IPS-11a (cell line): Measurements from ENCODE around the gene FIZ1.

ENCODE experiments used
- H3K4me3 ChIP-seq: one replicate; pipeline ENCODE4 v1.5.1; 2013; ENCODE audit warnings: low read depth, low read length, control low read depth

The FIZ1 gene, protein sequence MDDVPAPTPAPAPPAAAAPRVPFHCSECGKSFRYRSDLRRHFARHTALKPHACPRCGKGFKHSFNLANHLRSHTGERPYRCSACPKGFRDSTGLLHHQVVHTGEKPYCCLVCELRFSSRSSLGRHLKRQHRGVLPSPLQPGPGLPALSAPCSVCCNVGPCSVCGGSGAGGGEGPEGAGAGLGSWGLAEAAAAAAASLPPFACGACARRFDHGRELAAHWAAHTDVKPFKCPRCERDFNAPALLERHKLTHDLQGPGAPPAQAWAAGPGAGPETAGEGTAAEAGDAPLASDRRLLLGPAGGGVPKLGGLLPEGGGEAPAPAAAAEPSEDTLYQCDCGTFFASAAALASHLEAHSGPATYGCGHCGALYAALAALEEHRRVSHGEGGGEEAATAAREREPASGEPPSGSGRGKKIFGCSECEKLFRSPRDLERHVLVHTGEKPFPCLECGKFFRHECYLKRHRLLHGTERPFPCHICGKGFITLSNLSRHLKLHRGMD

DNA sequence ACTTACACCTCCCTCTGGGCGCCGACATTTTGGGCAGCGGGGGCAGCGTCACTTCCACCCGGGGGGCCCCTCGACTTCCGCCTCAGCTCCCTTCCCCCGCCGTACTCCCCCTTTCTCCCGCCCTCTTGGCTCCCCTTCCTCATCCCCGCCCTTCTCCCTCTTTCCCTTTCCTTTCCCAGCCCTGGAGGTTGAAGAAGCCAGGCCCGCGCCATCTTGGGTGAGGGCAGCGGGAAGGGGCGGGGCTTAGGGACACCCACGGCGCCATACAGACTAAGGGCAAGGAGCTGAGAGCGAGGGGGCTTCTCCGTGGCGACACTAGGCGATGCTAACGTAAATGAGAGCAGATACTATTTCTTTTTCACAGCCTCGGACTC, at the start of gene FIZ1:
FIZ1 (minus strand) TSS at position 50 of the 374 bp plus-strand sequence. CDS start 1,652 bp downstream, outside the sequence.
- peak within 1 kb of the TSS; percentile 94 for H3K4me3 ChIP-seq

DNA sequence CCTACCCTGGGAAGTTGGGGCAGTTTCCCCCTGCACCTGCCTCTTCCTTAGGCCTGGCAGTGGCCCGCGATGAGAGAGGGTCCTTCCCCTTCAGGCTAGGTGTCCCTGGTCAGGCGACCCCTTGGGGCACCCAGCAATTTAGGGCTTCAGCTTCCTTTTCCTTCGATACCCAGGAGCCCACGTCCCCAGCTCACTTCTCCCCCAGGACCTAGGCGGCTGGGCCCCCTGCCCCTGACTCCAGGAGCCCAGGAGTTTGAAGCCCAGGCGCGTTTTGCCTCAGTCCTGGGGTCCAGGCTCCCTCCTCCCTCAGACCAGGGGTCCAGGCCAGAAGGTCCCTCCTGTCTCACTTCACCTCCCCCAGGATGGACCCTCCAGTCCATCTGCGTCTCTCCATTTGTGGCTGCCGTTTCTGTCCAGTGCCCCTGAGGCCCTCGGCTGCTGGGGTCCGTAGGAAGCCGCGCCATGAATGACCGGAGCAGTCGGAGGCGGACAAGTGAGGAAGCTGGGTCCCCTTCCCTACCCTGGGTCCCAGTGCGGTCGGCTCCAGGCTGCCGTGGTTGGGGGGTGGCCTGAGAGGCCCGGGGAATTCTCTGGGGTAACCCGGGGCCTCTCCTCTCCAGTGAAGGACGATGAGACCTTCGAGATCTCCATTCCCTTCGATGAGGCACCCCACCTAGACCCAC, 49.4 kb upstream of the FIZ1 start:
- peak overlapping the region; percentile 83 for H3K4me3 ChIP-seq

DNA sequence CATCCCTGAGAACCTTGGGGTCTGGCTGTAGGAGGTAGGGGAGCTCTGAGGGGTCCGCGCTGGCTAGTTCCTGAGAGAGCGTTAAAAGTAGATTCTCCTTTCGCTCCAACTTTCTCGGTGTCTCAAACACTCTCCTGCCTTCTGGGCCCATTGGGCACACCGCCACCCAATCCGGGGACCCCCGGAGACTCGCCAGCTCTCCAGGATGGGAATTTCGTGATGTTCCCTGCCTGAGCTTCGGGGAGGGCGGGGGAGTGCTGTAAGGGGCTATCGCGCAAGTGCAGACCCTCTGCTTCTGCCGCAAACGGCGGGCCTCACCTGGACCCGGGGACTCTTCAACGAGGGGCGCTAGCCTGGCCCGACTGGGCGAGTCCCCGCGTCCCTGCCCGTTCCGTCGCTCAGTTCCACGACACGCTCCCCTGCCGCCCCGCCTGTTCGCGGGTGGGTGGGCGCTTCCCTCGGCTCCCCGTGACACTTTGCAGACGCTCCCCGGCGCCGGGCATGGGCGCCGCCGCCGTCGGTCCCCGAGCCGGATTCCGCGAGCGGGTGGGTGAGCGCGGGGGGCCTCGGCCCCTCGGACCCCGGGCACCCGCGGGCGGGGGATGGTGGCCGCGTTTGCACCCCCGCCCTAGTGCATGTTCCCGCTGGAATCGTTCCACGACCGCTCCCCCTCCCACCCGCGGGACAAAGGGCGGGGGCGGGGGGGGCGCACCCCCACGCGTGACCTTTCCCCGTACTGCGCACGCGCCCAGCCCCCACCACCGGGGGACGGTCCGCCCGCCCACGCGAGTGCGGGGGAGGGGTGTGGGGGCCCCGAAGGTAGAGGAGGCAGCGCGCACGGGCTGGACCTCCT, 48.6 kb upstream of the FIZ1 start, which contains the start of gene CCDC106:
CCDC106 (plus strand) TSS at position 481 of the 853 bp plus-strand sequence. CDS start 835 bp downstream, outside the sequence.
- H3K4me3 ChIP-seq = peak within 1 kb of the TSS; percentile 83

DNA sequence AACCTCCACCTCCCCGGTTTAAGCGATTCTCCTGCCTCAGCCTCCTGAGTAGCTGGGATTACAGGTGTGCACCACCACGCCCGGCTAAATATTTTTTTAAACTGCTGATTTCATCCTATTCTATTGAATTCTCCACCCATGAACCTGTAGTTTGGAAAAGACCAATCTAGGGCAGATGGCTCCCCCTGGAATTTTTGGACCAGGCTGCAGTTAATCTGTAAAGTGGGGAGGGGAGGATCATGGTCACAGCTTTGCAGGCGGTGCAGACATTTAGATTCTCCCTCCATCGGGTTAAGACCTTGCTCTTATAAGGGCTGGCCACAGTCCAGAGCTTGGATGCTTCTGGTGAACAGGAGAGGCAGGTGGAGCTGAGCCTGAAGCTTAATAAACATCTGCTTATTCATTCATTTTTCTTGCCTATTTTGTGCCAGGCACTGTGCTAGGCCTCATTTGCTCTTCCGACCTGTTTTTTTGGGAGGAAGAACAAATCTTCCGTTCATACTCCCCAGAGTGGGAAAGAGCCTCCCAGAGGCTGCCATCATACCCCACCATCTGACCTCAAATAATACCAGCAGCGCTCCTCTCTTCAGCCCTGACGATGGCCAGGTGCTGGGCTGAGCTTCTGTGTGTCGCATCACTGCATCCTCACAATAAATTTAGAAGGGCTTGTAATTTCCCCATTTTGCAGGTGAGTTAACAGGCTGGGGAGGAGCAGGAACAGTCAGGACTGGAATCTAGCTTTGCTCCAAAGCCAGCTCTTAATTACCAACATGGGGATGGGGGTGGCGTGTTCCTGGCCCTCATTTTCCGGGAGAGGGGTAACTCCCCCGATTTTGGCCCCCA, 47.8 kb upstream of the FIZ1 start:
- peak overlapping the region; percentile 83 for H3K4me3 ChIP-seq

DNA sequence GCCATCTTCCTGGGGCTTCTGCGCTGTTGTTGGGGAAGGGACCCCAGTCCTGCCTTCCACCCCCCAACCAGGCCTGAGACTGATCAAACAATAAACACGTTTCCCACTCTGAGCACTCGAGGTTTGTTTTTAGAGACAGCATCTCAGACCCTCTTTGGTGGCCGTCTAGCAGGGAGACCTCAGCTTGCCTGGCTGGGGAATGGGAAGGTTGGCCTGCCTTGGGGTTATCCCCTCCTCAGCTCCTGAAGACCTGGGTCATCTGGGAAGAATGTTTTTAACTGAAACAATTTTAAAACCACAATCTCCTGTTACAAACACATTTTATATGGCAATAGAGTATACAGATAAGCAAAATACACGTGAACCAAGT, 46.2 kb upstream of the FIZ1 start:
- no peak overlapping the region for H3K4me3 ChIP-seq

DNA sequence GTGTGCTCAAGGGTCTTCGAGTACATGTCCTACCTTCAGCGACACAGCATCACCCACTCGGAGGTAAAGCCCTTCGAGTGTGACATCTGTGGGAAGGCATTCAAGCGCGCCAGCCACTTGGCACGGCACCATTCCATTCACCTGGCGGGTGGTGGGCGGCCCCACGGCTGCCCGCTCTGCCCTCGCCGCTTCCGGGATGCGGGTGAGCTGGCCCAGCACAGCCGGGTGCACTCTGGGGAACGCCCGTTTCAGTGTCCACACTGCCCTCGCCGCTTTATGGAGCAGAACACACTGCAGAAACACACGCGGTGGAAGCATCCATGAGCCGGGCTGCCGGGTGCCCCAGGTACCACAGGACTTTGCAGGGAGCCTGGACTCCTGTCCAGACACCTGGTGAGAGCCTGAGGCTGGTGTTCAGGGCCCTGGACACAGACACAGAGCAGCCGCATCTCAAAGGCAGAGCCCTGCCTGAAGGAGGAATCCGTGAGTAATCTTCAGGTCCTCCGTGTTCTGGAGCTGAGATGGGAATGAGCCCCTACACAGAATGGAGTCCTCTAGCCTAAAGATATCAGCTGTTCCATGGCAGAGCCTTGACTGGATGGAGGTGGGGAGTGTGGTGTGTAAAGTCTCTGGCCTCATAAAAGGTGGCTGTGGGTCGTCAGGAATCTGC, 45.7 kb upstream of the FIZ1 start:
- no peak overlapping the region for H3K4me3 ChIP-seq

DNA sequence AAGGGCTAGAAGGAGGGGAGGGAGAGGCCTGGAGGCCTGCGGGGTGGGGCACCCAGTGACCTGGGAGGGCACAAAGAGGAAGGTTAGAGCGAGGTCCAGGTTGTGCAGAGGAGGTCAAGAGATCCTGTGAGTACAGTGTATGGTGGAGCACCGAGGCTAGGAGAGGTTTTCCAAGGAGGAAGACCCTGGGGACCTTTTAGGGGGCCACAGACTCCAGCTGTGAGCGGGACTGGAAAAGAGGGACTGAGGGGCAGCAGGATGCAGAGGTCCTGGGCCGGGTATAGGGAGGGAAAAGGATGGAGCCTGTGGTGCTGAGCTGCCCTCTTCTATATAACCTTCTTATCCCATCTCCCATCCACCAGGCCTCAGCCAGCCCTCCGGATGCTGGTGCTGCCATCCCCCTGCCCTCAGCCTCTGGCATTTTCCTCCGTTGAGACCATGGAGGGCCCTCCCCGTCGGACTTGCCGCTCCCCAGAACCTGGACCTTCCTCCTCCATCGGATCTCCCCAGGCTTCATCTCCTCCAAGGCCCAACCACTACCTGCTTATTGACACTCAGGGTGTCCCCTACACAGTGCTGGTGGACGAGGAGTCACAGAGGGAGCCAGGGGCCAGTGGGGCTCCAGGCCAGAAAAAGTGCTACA, 45.0 kb upstream of the FIZ1 start:
- H3K4me3 ChIP-seq = peak overlapping the region; percentile 87

DNA sequence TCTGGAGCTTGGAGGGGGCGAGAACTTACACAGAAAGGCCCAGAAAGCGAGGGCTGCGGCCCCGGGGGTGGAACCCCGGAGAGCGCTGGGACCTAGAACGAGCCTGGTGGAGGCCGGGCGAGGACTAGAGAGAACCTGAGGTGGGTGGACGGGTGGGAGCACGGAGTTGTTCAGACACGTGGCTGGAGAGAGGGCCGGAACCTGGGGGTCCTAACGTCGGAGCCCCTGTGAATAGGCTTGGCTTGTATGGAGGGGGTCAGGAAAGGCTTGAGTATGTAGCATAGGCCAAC, 44.5 kb upstream of the FIZ1 start:
- H3K4me3 ChIP-seq = peak overlapping the region; percentile 87

DNA sequence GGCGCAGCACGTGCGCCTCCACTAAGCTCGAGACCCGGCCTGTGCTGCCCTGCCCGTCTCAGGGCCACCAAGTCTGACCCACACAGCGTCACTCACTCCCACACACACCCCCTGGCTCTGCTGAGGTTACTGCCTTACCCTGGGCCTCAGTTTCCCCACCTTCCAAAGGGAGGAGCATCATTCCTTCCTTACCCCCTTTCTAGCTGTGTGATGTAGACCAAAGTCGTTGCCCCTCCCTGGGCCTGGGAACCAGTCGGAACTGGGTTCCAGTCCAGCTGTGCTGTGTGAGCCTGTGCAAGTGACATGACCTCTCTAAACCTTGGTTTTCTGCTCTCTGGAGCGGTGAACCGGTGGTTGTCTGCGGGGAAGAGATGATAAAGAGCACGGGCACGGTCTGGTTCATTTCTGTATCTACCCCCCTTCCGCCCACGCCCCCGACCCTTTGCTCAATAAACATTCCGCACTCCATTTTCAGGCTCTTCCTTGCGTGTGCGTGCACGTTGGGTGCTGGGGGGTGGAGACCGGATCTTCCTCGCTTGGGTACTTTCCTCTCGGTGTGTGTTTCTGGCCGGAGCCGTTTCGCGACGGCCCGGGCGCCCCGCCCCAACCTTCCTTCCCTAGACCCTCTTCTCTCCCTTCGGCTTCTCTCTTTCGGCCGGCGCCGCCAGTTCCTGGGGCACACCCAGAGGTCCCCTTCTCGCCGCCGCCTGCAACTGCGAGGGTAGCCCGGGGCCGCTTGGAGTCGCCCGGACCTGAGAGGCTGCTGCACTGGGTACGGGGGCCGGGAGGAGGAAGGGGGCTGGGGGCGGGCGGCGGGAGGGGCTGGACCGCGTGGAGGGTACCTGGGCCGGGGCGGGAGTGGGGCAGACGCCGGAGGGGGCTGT, 43.9 kb upstream of the FIZ1 start, which contains the start of gene ZNF581:
ZNF581 (plus strand) TSS at position 647 of the 884 bp plus-strand sequence. CDS start 923 bp downstream, outside the sequence.
- peak within 1 kb of the TSS; percentile 87 for H3K4me3 ChIP-seq

DNA sequence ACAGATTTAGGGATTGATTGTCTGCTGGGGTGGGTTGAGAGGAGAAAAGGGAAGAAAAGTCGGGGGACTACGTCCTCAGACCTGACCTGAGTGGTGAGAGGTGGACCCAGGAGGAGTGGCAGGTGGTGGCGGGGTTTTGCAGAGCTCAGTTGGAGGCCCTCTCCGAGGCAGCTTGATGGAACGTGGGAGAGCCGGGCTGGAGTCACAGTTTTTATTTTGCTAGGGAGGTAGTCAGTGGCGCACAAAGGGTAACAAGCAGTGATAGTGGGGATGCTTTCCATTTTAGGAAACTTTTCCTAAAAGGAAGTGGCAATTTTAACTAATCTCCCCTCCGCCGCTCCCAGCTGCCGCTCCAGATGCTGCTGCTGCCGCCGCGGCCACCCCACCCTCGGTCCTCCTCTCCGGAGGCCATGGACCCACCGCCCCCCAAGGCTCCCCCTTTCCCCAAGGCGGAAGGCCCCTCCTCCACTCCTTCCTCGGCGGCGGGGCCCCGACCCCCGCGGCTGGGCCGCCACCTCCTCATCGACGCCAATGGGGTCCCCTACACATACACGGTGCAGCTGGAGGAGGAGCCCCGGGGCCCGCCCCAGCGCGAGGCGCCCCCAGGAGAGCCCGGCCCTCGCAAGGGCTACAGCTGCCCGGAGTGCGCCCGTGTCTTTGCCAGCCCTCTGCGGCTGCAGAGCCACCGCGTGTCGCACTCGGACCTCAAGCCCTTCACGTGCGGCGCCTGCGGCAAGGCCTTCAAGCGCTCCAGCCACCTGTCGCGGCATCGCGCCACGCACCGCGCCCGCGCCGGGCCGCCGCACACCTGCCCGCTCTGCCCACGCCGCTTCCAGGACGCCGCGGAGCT, 43.1 kb upstream of the FIZ1 start:
- H3K4me3 ChIP-seq = peak overlapping the region; percentile 87

DNA sequence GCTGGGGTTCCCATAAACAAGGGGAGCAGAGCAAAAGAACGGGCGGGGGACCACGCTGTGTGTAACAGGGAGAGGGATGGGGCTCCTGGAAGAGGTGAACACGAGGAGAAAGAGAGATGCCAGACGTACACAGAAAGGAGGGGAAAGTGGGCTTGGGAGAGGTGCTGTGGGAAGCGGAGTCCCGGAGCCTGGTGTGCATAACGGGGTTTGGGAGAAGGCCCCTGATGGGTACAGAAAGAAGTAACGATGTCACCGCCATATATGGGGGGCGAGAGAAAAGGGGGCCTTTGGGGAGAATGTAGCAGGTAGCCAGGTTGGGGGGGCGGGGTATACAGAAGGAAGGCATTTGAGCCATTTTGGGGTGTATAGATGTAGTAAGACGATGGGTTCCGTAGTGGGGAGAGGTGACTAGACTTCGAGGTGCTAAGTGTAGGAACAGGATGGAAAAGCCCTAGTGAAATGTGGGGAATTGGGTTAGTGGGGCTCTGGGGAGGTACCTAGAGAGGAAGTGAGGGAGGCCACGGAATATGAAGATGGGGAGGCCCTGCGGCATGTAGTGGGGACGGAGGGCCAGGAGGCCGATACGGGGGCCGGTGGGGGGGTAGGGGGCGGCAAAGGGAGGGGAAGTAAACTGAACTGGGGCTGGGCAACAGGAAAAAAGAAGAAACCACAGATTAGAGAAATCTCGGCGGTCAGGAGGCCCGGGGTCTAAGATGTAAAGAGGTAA, 42.3 kb upstream of the FIZ1 start:
- H3K4me3 ChIP-seq = peak overlapping the region; percentile 64

DNA sequence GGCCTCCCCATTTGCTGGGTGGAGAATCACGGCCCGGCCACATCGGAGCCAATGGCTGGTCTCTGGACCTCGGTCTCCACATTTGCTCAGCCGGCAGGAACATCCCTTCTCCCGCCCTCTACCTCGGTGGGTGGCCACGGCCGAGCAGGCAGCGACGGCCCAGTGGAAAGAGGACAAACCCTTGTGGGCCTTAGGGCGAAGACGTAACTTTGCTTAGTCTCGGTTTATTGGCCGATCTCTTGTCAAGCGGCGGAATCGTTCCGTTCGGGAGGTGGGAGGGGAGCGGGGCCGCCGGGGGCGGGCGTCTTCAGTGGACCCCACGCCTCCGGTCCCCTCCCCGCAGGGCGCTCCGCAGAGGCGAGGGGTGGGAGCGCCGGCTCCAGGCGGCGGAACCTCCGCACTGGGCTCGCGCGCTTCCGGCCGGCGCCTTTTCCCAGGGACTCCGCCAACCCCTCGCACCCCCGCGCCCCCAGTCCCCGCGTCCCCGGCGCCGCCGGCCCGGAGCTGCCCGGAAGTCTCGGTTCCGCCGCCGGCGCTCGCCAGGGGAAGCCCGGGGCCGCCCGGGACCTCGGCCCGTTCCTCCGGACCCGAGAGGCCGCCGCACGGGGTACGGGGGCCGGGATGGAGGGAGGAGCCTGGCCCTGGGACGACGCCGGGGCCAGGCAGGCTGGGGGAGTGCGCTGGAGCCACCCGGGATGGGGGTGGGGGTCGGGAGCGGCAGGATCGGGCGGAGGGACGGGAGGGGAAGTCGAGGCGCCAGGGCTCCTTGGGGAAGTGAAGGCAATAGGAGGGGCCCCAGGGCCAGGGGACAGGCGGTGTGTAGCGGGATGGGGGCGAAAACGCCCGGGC, 41.5 kb upstream of the FIZ1 start, which contains the start of gene ZNF580:
ZNF580 (plus strand) TSS at position 426 of the 849 bp plus-strand sequence. CDS start 1,507 bp downstream, outside the sequence.
- peak within 1 kb of the TSS; percentile 64 for H3K4me3 ChIP-seq

DNA sequence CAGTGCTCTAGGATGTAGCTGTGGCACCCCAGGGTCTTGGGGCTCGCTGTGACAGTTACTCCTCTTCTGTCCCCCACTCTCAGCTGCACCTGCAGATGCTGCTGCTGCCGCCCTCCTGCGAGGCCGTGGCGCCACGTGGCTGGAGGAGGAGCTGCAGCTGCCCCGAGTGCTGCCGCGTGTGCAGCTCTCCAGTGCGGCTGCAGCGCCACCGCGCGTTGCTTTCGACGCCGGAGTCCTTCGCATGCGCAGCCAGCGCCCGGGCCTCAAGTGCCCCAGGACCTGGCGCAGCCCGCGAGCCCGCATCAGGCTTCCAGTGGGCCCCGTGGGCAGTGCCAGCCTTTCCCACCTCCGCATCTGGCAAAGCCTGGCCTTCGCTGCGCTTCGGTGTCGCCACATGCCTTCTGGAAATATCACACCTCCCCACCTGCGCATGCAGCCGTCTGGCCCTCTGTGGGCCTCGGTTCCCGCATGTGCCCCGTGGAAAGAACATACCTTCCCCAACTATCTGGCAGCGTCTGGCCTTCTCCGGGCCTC, 40.8 kb upstream of the FIZ1 start:
- peak overlapping the region; percentile 37 for H3K4me3 ChIP-seq

DNA sequence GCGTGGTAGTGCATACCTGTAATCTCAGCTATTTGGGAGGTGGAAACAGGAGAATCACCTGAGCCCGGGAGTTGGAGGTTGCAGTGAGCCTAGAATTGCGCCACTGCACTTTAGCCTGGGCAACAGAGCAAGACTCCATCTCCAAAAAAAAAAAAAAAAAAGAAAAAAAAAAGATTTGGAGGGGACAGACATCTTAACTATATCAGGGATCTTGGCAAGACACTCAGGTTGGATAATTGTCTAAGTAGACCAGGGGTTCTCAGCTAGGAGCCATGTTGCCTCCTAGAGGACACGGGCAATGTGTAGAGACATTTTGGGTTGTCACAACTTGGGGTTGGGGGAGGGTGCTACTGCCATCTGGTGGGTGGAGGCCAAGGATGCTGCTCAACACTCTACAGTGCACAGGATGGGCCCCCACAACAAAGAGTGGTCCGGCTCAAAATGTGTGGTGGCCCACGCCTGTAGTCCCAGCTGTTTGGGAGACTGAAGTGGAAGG, 39.6 kb upstream of the FIZ1 start:
- H3K4me3 ChIP-seq = no peak overlapping the region

DNA sequence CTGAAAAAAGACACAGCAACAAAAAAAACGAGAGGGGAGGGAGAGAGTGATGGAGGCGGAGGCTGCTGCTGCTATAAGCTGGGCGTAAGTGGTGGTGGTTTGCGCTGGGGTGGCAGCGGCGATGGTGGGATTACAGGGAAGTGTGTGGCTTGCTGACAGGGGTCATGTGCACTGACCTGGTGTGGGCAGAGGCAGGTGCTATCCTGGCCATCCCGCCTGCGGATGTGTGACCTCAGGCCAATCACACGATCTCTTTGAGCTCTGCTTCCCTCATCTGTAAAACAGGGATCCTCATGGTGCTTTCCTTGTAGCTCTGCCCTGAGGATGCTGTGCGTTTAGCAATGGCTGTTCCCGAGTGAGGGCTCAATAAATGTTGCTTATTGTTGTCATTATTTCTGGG, 38.2 kb upstream of the FIZ1 start:
- H3K4me3 ChIP-seq = no peak overlapping the region
